Thoracic aorta (tissue), 2 donors: ENCODE data around the gene IL3RA. TPM values are rescaled to one million over a fixed set of nuclear protein-coding genes. Genes with fewer than 3 reads are reported as not detected.

Experiments
- ATAC-seq: fragments of 150-250 bp; one replicate; pipeline ENCODE4 v1.8.0; 2017; ENCODE audit warnings: low read depth; ENCODE audit not compliant: insufficient number of reproducible peaks, low FRiP score
- DNase-seq: peaks from one replicate; pipeline ENCODE4 v3.0.0-alpha.2; 2020; ENCODE audit warnings: low spot score
- H3K27ac ChIP-seq, 2 donors: fragments of 200-600 bp; sonication (generic); 1 replicate in 1 of 2; 2 replicates in 1 of 2; pipeline ENCODE4 v1.5.1; 2016; ENCODE audit warnings: mild to moderate bottlenecking in 2 of 2, moderate library complexity in 2 of 2
- H3K27me3 ChIP-seq: fragments of 200-600 bp; sonication (generic); replicated peaks from 2 replicates; pipeline ENCODE4 v1.6.0; 2016; ENCODE audit warnings: mild to moderate bottlenecking; ENCODE audit not compliant: insufficient read depth
- H3K36me3 ChIP-seq: fragments of 200-600 bp; sonication (generic); one replicate; pipeline ENCODE4 v1.5.1; 2016
- H3K4me1 ChIP-seq, 2 donors: fragments of 200-600 bp; sonication (generic); 1 replicate in 1 of 2; 2 replicates in 1 of 2; pipeline versions ENCODE4 v1.5.1 to v1.6.0; 2016; ENCODE audit warnings: low read depth in 2 of 2, mild to moderate bottlenecking in 1 of 2; ENCODE audit not compliant: control insufficient read depth in 1 of 2
- H3K4me3 ChIP-seq: fragments of 200-600 bp; sonication (generic); 2 replicates; pipeline ENCODE4 v1.5.1; 2016; ENCODE audit warnings: mild to moderate bottlenecking
- H3K9me3 ChIP-seq: fragments of 200-600 bp; sonication (generic); 2 replicates; pipeline ENCODE4 v1.5.1; 2016
- CTCF ChIP-seq: fragments of 200-600 bp; sonication (generic); IDR thresholded peaks from one replicate; pipeline ENCODE4 v1.5.1; 2019; ENCODE audit warnings: antibody characterized with exemption
- total RNA-seq, 2 donors: library from RNA; depleted of rRNA; stranded (reverse); fragments of >200 nt; gene quantifications; one replicate each; pipeline versions ENCODE4 v1.1.0 to v1.2.3, GENCODE V29; 2016

Gene IL3RA
- total RNA-seq, 2 donors from 2014 or later = 7.3 to 13.5 TPM

GRCh38 chrX:1386338-1387127 is 49.9 kb downstream of the IL3RA start:
- Histone ChIP-seq H3K36me3 (peaks cover 56% of the 10 kb centered on the region), H3K4me3 (no peak overlapping the region), H3K27me3 (no peaks in the 10 kb centered on the region), H3K9me3 (no peaks in the 10 kb centered on the region), H3K27ac (no peak overlapping the region), H3K4me1 (peaks cover 17 to 21% of the 10 kb centered on the region in 2 donors)
- DNase-seq = no peak
- no peak for ATAC-seq
- no peak for TF ChIP-seq CTCF

- Histone ChIP-seq H3K4me3 (no peak overlapping the region), H3K9me3 (no peaks in the 10 kb centered on the region), H3K27ac (no peak overlapping the region), H3K27me3 (no peaks in the 10 kb centered on the region), H3K36me3 (peaks cover 56% of the 10 kb centered on the region), H3K4me1 (peaks cover 17 to 21% of the 10 kb centered on the region in 2 donors)
- DNase-seq = no peak
- no peak for TF ChIP-seq CTCF
- no peak for ATAC-seq
Observed at GRCh38 chrX:1387141-1387776, 50.7 kb downstream of the IL3RA start.

GRCh38 chrX:1388651-1389050 is 52.1 kb downstream of the IL3RA start:
- Histone ChIP-seq H3K27ac (no peak overlapping the region), H3K27me3 (no peaks in the 10 kb centered on the region), H3K9me3 (no peaks in the 10 kb centered on the region), H3K36me3 (peaks cover 56% of the 10 kb centered on the region), H3K4me1 (peaks cover 17 to 26% of the 10 kb centered on the region in 2 donors), H3K4me3 (no peak overlapping the region)
- TF ChIP-seq CTCF = no peak
- no peak for DNase-seq
- no peak for ATAC-seq

GRCh38 chrX:1389181-1389992 is 52.8 kb downstream of the IL3RA start:
- Histone ChIP-seq H3K4me1 (peaks cover 17 to 32% of the 10 kb centered on the region in 2 donors), H3K36me3 (peaks cover 56% of the 10 kb centered on the region), H3K4me3 (no peak overlapping the region), H3K27ac (no peak overlapping the region), H3K27me3 (no peaks in the 10 kb centered on the region), H3K9me3 (no peaks in the 10 kb centered on the region)
- no peak for DNase-seq
- ATAC-seq = no peak
- no peak for TF ChIP-seq CTCF

GRCh38 chrX:1389993-1390285 is 53.4 kb downstream of the IL3RA start:
- H3K4me3 ChIP-seq = no peak overlapping the region
- ATAC-seq = no peak

More at GRCh38 chrX:1389993-1390285, 53.4 kb downstream of the IL3RA start:
- H3K4me1 ChIP-seq = peaks cover 17 to 37% of the 10 kb centered on the region in 2 donors
- no peaks in the 10 kb centered on the region for H3K9me3 ChIP-seq
- H3K36me3 ChIP-seq = peaks cover 52% of the 10 kb centered on the region
- no peak overlapping the region for H3K27ac ChIP-seq
- TF ChIP-seq CTCF = no peak
- H3K27me3 ChIP-seq = no peaks in the 10 kb centered on the region
- no peak for DNase-seq
